GM12878 (cell line): ENCODE results near the gene NDUFA11. TPM values are rescaled to one million over a fixed set of nuclear protein-coding genes. Genes with fewer than 3 reads are reported as not detected.

Experiments
- ATAC-seq: fragments of 200-7000 bp; cut with Tn5 transposase; 3 replicates; pipeline ENCODE4 v1.9.1; 2020; ENCODE audit warnings: mild to moderate bottlenecking, moderate library complexity
- BruUV-seq: library from RNA; stranded (reverse); fragments of 400-500 nt; replicated peaks from 2 replicates; lab custom pipeline; 2021; lab: Mats Ljungman, UMichigan
- CTCF ChIA-PET: fragments of 300-600 bp; sonication (Branson Sonifier 250); formaldehyde crosslinking; extraction: SDS; loops from one replicate; lab custom pipeline; 2021; ENCODE audit warnings: inconsistent platforms; lab: Yijun Ruan, JAX
- POLR2A ChIA-PET: fragments of 350-600 bp; formaldehyde crosslinking; extraction: SDS; loops from one replicate; lab custom pipeline; 2021; ENCODE audit warnings: inconsistent platforms; lab: Charles Lee
- RAD21 ChIA-PET: fragments of 300-600 bp; sonication (Branson Sonifier 250); formaldehyde crosslinking; loops from one replicate; lab custom pipeline; 2023; ENCODE audit warnings: antibody characterized with exemption; ENCODE audit not compliant: unreplicated experiment; lab: Charles Lee
- SMC1A ChIA-PET: fragments of 300-600 bp; sonication (Branson Sonifier 250); formaldehyde crosslinking; loops from one replicate; lab custom pipeline; 2023; ENCODE audit not compliant: unreplicated experiment, uncharacterized antibody; lab: Charles Lee
- DNase-seq: peaks from one replicate; pipeline ENCODE4 v3.0.0-alpha.2; 2011; ENCODE audit warnings: low read depth, low spot score
- FAIRE-seq: peaks from 3 replicates; lab custom pipeline; 2011; peaks lifted over from hg19 to GRCh38; lab: Jason Lieb, UNC
- H2AFZ ChIP-seq: 2 replicates; pipeline ENCODE4 v1.6.0; 2011; ENCODE audit warnings: low read depth, low read length, control low read depth; ENCODE audit not compliant: control insufficient read depth
- H3K27ac ChIP-seq: 2 replicates; pipeline ENCODE4 v1.5.1; 2011; ENCODE audit warnings: control low read depth; ENCODE audit not compliant: control insufficient read depth, insufficient read depth
- H3K27me3 ChIP-seq, 2 experiments: replicated peaks in 1 of 2; 2 replicates each; pipeline versions ENCODE4 v1.6.0 to v1.6.1; 2011; ENCODE audit warnings: low read length in 1 of 2; ENCODE audit not compliant: control insufficient read depth in 2 of 2, insufficient read depth in 2 of 2
- H3K36me3 ChIP-seq, 2 experiments: 2 replicates each; pipeline ENCODE4 v1.5.1; 2011; ENCODE audit warnings: low read length in 1 of 2; ENCODE audit not compliant: control insufficient read depth in 2 of 2, insufficient read depth in 2 of 2
- H3K4me1 ChIP-seq: 2 replicates; pipeline ENCODE4 v1.6.1; 2011; ENCODE audit warnings: mild to moderate bottlenecking, low read length, moderate library complexity, mixed read lengths; ENCODE audit not compliant: control insufficient read depth, insufficient read depth
- H3K4me2 ChIP-seq: 2 replicates; pipeline ENCODE4 v1.6.0; 2011; ENCODE audit warnings: control low read depth; ENCODE audit not compliant: control insufficient read depth, insufficient read depth
- H3K4me3 ChIP-seq: fragments of 200-600 bp; sonication (generic); 2 replicates; pipeline ENCODE4 v1.5.1; 2016
- H3K79me2 ChIP-seq: 2 replicates; pipeline ENCODE4 v1.6.0; 2011; ENCODE audit warnings: low read length; ENCODE audit not compliant: control insufficient read depth, insufficient read depth
- H3K9ac ChIP-seq: 2 replicates; pipeline ENCODE4 v1.8.0; 2011; ENCODE audit warnings: low read length, control low read depth, mixed read lengths; ENCODE audit not compliant: control insufficient read depth, insufficient read depth
- H3K9me3 ChIP-seq: replicated peaks from 3 replicates; pipeline ENCODE4 v1.5.1; 2011; ENCODE audit warnings: mild to moderate bottlenecking, low read length; ENCODE audit not compliant: control insufficient read depth, insufficient read depth
- H4K20me1 ChIP-seq: 2 replicates; pipeline ENCODE4 v1.6.0; 2011; ENCODE audit not compliant: control insufficient read depth, insufficient read depth
- CREB1 ChIP-seq: IDR thresholded peaks from 2 replicates; pipeline ENCODE4 v1.6.1; 2012; ENCODE audit warnings: low read depth, mild to moderate bottlenecking, inconsistent platforms
- HDAC6 ChIP-seq: fragments of 200-600 bp; sonication (generic); IDR thresholded peaks from one replicate; pipeline ENCODE4 v1.8.0; 2017; ENCODE audit warnings: antibody characterized with exemption; ENCODE audit not compliant: unreplicated experiment
- LARP7 ChIP-seq: fragments of 450-650 bp; IDR thresholded peaks from 2 replicates; pipeline ENCODE4 v1.6.1; 2017; ENCODE audit warnings: mild to moderate bottlenecking
- NR2C1 ChIP-seq: fragments of 450-650 bp; IDR thresholded peaks from 2 replicates; pipeline ENCODE4 v1.6.1; 2017; ENCODE audit warnings: antibody characterized with exemption, mild to moderate bottlenecking, moderate library complexity
- PBX3 ChIP-seq: IDR thresholded peaks from 2 replicates; pipeline ENCODE4 v1.6.1; 2011; ENCODE audit warnings: mild to moderate bottlenecking, low read depth, low read length, moderate library complexity; ENCODE audit not compliant: insufficient replicate concordance
- SPI1 ChIP-seq: IDR thresholded peaks from 2 replicates; pipeline ENCODE4 v1.6.1; 2011; ENCODE audit warnings: low read depth, mild to moderate bottlenecking, low read length, moderate library complexity, borderline replicate concordance; ENCODE audit not compliant: insufficient read depth
- SREBF2 ChIP-seq: IDR thresholded peaks from 2 replicates; pipeline ENCODE4 v1.6.1; 2012; ENCODE audit warnings: mild to moderate bottlenecking, low read length
- TCF12 ChIP-seq: IDR thresholded peaks from 2 replicates; pipeline ENCODE4 v1.6.1; 2011; ENCODE audit warnings: low read depth, mild to moderate bottlenecking, low read length
- ZZZ3 ChIP-seq: IDR thresholded peaks from 2 replicates; pipeline ENCODE4 v1.6.1; 2011; ENCODE audit warnings: low read depth; ENCODE audit not compliant: control insufficient read depth, insufficient read length
- WGBS: methylation state at CpG from one replicate; pipeline ENCODE4 v1.1.6; 2016; ENCODE audit warnings: low lambda C conversion rate; ENCODE audit not compliant: insufficient replicate concordance, insufficient coverage; ENCODE audit errors: missing lambda C conversion rate; 5-methylcytosine and 5-hydroxymethylcytosine counted together
- in situ Hi-C: fragments of 300-500 bp; cut with MboI; formaldehyde crosslinking; loops from 9 replicates; pipeline ENCODE4 v1.14.3; 2018; ENCODE audit warnings: mixed read lengths
- intact Hi-C: fragments of 100-400 bp; cut with micrococcal nuclease; formaldehyde crosslinking; loops from one replicate; pipeline ENCODE4 v1.14.2; 2022; ENCODE audit not compliant: unreplicated experiment
- polyA plus RNA-seq, 11 experiments: library from polyadenylated mRNA; depleted of rRNA in 4 of 11; unstranded in 6 of 11; stranded (reverse) in 5 of 11; fragments of >200 nt; fragmentation: Nextera tagmentation in 4 of 11; fragmentation: Illumina TruSeq in 1 of 11; extraction: Ambion mirVana in 4 of 11; extraction: Trizol in 1 of 11; gene quantifications; 1 replicate in 1 of 11; 2 replicates in 10 of 11; pipeline versions ENCODE4 v1.2.1 to v1.2.3, GENCODE V29; 2011 to 2016; ENCODE audit warnings: inconsistent platforms in 2 of 11, missing spikeins in 2 of 11, low read depth in 1 of 11
- total RNA-seq, 4 experiments: library from RNA; depleted of rRNA in 3 of 4; stranded (reverse); fragments of >200 nt in 3 of 4; fragmentation: Illumina TruSeq in 1 of 4; extraction: Trizol in 1 of 4; gene quantifications; 2 replicates each; pipeline versions ENCODE4 v1.2.1 to v1.2.3, GENCODE V29; 2013 to 2021
- TF ChIP-seq, protein P1 (sequence below): fragments of 450-650 bp; IDR thresholded peaks from 2 replicates; pipeline ENCODE4 v1.6.1; 2017; ENCODE audit warnings: antibody characterized with exemption, mild to moderate bottlenecking, moderate library complexity

Gene NDUFA11
- total and polyA plus RNA-seq, 10 of the 15 experiments (the other 5 are each of a cell fraction or from before 2014, with no cell fraction given) = 108 to 600 (median 289) TPM

GRCh38 chr19:5932146-5932545 is 28.6 kb upstream of the NDUFA11 start:
- Histone ChIP-seq H3K27ac (no peak overlapping the region), H3K4me2 (no peak overlapping the region), H3K79me2 (no peaks in the 10 kb centered on the region), H2AFZ (no peak overlapping the region), H3K4me1 (peaks cover 14% of the 10 kb centered on the region), H3K9ac (no peak overlapping the region), H3K27me3 (no peaks in the 10 kb centered on the region), H3K9me3 (no peaks in the 10 kb centered on the region), H3K36me3 (peaks cover 20 to 38% of the 10 kb centered on the region in 2 experiments), H3K4me3 (no peak overlapping the region), H4K20me1 (no peaks in the 10 kb centered on the region)
- TF ChIP-seq SREBF2 (no peak), LARP7 (no peak), ZZZ3 (no peak), HDAC6 (no peak), CREB1 (no peak)
- ChIA-PET SMC1A (no interaction called here), CTCF (no interaction called here), POLR2A (no interaction called here), RAD21 (no interaction called here)
- WGBS = 96% methylated on average over 18 of the region's 18 CpGs
- BruUV-seq = no TSS peak
- ATAC-seq = no peak
- in situ Hi-C loops (no loop called here), intact Hi-C loops (no loop called here)
- no peak for FAIRE-seq
- DNase-seq = no peak

GRCh38 chr19:5931251-5931650 is 27.7 kb upstream of the NDUFA11 start:
- H3K36me3 ChIP-seq = peaks cover 22 to 42% of the 10 kb centered on the region in 2 experiments
- SMC1A ChIA-PET = no interaction called here
- no peak overlapping the region for H3K9ac ChIP-seq
- CTCF ChIA-PET = no interaction called here
- ATAC-seq (no peak), DNase-seq (no peak), FAIRE-seq (no peak)
- no peaks in the 10 kb centered on the region for H4K20me1 ChIP-seq
- no peaks in the 10 kb centered on the region for H3K27me3 ChIP-seq
- H3K4me1 ChIP-seq = peaks cover 15% of the 10 kb centered on the region
- H3K9me3 ChIP-seq = no peaks in the 10 kb centered on the region
- BruUV-seq = no TSS peak
- in situ Hi-C loops = no loop called here
- POLR2A ChIA-PET = no interaction called here
- 100% methylated on average over 11 of the region's 11 CpGs for WGBS
- no peak overlapping the region for H3K27ac ChIP-seq
- no peak overlapping the region for H3K4me3 ChIP-seq
- no peak overlapping the region for H3K4me2 ChIP-seq
- RAD21 ChIA-PET = no interaction called here
- no peak overlapping the region for H2AFZ ChIP-seq
- intact Hi-C loops = no loop called here
- no peaks in the 10 kb centered on the region for H3K79me2 ChIP-seq
- TF ChIP-seq, protein P1, sequence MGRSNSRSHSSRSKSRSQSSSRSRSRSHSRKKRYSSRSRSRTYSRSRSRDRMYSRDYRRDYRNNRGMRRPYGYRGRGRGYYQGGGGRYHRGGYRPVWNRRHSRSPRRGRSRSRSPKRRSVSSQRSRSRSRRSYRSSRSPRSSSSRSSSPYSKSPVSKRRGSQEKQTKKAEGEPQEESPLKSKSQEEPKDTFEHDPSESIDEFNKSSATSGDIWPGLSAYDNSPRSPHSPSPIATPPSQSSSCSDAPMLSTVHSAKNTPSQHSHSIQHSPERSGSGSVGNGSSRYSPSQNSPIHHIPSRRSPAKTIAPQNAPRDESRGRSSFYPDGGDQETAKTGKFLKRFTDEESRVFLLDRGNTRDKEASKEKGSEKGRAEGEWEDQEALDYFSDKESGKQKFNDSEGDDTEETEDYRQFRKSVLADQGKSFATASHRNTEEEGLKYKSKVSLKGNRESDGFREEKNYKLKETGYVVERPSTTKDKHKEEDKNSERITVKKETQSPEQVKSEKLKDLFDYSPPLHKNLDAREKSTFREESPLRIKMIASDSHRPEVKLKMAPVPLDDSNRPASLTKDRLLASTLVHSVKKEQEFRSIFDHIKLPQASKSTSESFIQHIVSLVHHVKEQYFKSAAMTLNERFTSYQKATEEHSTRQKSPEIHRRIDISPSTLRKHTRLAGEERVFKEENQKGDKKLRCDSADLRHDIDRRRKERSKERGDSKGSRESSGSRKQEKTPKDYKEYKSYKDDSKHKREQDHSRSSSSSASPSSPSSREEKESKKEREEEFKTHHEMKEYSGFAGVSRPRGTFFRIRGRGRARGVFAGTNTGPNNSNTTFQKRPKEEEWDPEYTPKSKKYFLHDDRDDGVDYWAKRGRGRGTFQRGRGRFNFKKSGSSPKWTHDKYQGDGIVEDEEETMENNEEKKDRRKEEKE = no peak
- TF ChIP-seq PBX3 = no peak
- TF ChIP-seq SPI1 = no peak
- no peak for TF ChIP-seq CREB1
- no peak for TF ChIP-seq TCF12
- TF ChIP-seq NR2C1 = no peak
